ENCODE measurements around the gene DPP10. TPM values are rescaled to one million over a fixed set of nuclear protein-coding genes. Genes with fewer than 3 reads are reported as not detected.

The DPP10 gene
- total RNA-seq, 2 experiments from 2014 or later: not detected

DNA sequence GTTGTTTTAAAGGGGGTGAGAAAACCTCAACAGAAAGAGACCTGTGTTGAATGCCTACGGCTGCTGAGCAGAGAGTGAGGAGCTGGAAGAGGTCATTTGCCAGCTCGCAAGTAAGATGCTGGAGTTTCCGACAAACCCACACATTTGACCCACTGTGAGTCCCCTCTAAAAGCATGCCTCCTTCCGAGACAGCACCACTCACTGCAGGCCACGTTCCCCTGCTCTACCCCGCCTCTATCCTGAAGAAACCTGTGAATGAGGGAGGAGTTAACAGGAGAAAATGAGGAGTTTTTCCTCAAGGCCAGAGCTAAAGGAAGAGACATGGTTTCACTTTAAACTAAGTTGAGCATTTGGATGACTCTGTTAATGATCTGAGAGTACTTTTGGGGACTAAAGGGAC is 188.7 kb downstream of the DPP10 start:
- no peak overlapping the region for H3K27ac Mint-ChIP-seq
- H3K9me3 Mint-ChIP-seq: no peaks in the 10 kb centered on the region
- H3K4me1 Mint-ChIP-seq (ENCODE audit: low read depth): no peaks in the 10 kb centered on the region
- H3K27me3 Mint-ChIP-seq: no peaks in the 10 kb centered on the region
- TF ChIP-seq, protein P1, sequence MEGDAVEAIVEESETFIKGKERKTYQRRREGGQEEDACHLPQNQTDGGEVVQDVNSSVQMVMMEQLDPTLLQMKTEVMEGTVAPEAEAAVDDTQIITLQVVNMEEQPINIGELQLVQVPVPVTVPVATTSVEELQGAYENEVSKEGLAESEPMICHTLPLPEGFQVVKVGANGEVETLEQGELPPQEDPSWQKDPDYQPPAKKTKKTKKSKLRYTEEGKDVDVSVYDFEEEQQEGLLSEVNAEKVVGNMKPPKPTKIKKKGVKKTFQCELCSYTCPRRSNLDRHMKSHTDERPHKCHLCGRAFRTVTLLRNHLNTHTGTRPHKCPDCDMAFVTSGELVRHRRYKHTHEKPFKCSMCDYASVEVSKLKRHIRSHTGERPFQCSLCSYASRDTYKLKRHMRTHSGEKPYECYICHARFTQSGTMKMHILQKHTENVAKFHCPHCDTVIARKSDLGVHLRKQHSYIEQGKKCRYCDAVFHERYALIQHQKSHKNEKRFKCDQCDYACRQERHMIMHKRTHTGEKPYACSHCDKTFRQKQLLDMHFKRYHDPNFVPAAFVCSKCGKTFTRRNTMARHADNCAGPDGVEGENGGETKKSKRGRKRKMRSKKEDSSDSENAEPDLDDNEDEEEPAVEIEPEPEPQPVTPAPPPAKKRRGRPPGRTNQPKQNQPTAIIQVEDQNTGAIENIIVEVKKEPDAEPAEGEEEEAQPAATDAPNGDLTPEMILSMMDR (IDR thresholded peaks at IDR 0.05): no peak
- DNase-seq (no peak), ATAC-seq (no peak)
- ChIA-PET CTCF (no interaction called here), POLR2A (no interaction called here)
- H3K36me3 Mint-ChIP-seq (ENCODE audit: low read depth): no peaks in the 10 kb centered on the region
- intact Hi-C loops (cut with micrococcal nuclease): no loop called here
- no peak overlapping the region for H3K4me3 Mint-ChIP-seq

DNA sequence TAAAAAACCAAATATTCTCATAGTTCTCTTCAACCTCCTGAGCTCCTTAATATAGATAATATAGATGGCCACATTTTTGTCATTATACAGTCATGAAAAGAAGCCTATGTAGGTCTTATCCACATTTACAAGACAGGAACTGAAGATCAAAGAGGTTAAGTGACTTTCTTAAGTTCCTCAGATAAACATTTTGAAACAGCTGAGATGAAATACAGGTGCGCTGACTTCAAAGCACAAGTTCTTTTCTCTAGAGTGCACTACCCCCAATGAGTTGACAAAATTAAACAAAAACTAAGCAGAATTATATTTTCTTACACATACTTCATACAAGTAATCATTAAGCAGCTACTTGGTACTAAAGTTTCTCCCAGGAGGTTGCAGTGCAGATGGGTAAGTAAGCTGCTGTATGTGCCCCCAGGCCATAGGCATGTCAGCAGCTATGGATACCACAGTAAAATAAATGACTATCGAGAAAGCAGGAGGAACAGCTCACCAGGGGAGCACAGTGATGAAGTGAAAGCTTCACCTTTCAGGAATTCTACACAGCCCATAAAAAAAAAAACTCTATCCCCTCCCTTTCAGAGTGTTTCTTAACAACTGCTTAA is 199.8 kb downstream of the DPP10 start:
- no peak for ATAC-seq
- DNase-seq: no peak
- H3K36me3 Mint-ChIP-seq (ENCODE audit: low read depth): no peaks in the 10 kb centered on the region
- ChIA-PET POLR2A (no interaction called here), CTCF (no interaction called here)
- TF ChIP-seq, protein P1 (IDR thresholded peaks at IDR 0.05): no peak
- intact Hi-C loops (cut with micrococcal nuclease): no loop called here
- H3K4me3 Mint-ChIP-seq: no peak overlapping the region
- no peaks in the 10 kb centered on the region for H3K9me3 Mint-ChIP-seq
- no peaks in the 10 kb centered on the region for H3K27me3 Mint-ChIP-seq
- H3K4me1 Mint-ChIP-seq (ENCODE audit: low read depth): no peaks in the 10 kb centered on the region
- no peak overlapping the region for H3K27ac Mint-ChIP-seq

DNA sequence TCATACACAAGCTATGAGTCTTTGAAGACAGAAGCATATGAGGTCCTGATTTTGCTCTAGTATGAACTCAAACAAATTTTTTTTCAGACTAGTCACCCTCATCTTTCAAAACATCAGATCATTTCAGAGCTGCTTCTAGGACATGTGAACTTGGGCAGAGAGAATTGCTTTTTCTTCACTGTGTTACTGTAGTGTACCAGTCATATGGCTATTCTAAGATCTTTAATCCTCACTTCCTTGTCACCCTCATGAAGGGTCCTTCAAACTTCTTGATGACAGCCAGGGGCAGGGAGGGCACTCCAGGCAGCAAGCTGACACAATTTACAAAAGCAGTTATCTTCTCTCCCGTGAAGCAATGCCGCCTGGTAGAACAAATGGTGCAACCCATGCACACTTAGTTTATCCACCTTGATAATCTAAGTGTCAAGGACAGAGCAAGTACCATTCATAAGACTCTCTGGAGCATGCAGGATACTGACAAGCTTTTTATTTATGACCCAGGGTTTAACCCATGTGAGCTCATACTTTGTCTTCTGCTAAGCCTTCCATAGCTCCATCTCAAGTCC is 200.6 kb downstream of the DPP10 start:
- intact Hi-C loops (cut with micrococcal nuclease): no loop called here
- ATAC-seq (no peak), DNase-seq (no peak)
- no peaks in the 10 kb centered on the region for H3K4me1 Mint-ChIP-seq (ENCODE audit: low read depth)
- no peak overlapping the region for H3K4me3 Mint-ChIP-seq
- TF ChIP-seq, protein P1 (IDR thresholded peaks at IDR 0.05): no peak
- no peaks in the 10 kb centered on the region for H3K36me3 Mint-ChIP-seq (ENCODE audit: low read depth)
- no peaks in the 10 kb centered on the region for H3K9me3 Mint-ChIP-seq
- no peaks in the 10 kb centered on the region for H3K27me3 Mint-ChIP-seq
- ChIA-PET CTCF (no interaction called here), POLR2A (no interaction called here)
- no peak overlapping the region for H3K27ac Mint-ChIP-seq

DNA sequence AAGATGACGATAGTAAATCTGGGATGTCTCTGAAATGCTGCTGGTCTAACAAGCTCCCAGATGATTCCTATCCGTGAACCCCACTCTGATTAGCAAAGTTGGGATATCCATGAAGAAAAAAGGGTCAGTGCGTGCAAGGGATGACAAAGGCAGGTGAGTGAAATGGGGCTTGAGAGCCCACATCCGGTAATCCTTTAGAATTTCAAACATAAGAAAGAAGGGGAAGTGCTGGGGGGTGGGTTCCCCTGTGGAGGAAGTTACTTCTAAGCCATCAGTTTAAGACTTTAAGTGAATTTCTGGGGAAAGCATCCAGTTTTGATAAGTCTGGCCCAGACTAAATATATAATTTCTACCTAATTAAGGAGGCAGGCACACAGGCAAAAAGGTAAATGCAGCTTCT is 209.5 kb downstream of the DPP10 start:
- CTCF ChIA-PET: no interaction called here
- no peak for ATAC-seq
- intact Hi-C loops (cut with micrococcal nuclease): no loop called here

DNA sequence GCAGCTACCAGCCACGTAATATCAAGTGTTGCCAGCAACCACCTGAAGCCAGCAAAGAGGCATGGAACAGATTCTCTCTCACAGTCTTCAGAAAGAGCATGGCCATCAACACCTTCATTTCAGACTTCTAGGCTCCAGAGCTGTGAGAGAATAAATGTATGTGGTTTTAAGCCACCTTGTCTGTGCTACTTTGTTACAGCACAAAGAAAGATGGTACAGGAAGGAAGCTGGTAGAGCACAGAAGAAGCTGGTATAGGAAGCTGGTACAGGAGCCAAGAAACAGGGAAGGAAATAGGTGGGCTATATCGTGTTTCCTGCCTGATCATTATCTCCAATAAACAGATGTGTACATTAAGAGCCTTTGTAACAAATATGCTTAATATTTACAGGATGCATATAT is 217.4 kb downstream of the DPP10 start:
- Mint-ChIP-seq H3K4me1 (ENCODE audit: low read depth) (peaks cover 12% of the 10 kb centered on the region), H3K9me3 (peaks cover 2% of the 10 kb centered on the region), H3K4me3 (no peak overlapping the region), H3K36me3 (ENCODE audit: low read depth) (no peaks in the 10 kb centered on the region), H3K27me3 (peaks cover 10% of the 10 kb centered on the region), H3K27ac (no peak overlapping the region)
- TF ChIP-seq, protein P1 (IDR thresholded peaks at IDR 0.05): no peak
- ChIA-PET POLR2A (no interaction called here), CTCF (no interaction called here)
- no peak for ATAC-seq
- DNase-seq: no peak
- intact Hi-C loops (cut with micrococcal nuclease): no loop called here

More for the DNA sequence above, 209.5 kb downstream of the DPP10 start:
- Mint-ChIP-seq H3K27ac (no peak overlapping the region), H3K36me3 (ENCODE audit: low read depth) (no peaks in the 10 kb centered on the region), H3K4me1 (ENCODE audit: low read depth) (peaks cover 2% of the 10 kb centered on the region), H3K27me3 (no peaks in the 10 kb centered on the region), H3K9me3 (no peaks in the 10 kb centered on the region), H3K4me3 (no peak overlapping the region)
- POLR2A ChIA-PET: no interaction called here
- DNase-seq: no peak
- TF ChIP-seq, protein P1 (IDR thresholded peaks at IDR 0.05): no peak

Measured in activated CD8-positive, alpha-beta T cell treated with anti-CD3 and anti-CD28 coated beads for 36 hours (primary cell).